ENCODE measurements around the gene GOLGA3. TPM values are rescaled to one million over a fixed set of nuclear protein-coding genes. Genes with fewer than 3 reads are reported as not detected.
"Not testable (repeated sequence)": the region's sequence is repeated elsewhere in the genome, so short reads cannot be mapped to it uniquely, and the experiment has no call there.

GOLGA3 gene
- total RNA-seq, 2 experiments from 2014 or later = 31.5 to 34.0 TPM

DNA sequence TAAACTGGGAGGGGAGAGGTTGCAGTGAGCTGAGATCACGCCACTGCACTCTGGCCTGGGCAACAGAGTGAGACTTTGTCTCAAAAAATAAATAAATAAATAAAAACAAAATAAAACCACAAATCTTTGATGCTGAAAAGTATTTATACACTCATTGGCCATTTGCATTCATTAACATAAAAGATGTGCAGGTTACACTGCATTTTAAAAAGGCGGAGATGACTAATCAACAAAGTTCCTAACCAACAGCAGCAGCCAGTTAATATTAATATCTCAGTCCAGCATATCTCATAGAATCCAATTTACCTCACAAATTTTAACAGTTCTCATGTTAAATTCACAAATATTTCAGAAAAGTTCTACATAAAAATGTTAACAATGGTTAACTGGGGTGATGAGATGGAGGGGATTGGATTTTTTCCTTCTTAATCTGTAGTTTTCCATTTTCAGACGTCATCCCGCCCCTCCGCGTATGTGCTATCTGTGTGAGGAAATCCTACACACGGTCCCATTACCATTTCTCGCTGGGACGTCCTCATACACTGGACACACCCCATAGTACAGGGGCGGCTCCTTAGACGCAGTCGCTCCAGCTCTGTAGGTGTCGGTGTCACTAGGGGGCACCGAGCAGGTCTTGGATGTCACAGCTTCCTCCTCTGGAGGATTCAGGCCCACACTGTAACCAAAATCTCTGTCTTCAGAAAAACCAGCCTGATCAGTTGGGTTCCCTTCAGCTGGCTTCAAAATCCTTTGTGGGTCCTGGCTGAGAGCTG lies 74.3 kb downstream of the GOLGA3 start:
- ChIA-PET CTCF (no interaction called here), POLR2A (interaction anchor here (0.6 kb wide), 1 partner anchor 203 kb away, joined by 3 read pairs; no protein-coding TSS in a partner anchor)
- Mint-ChIP-seq H3K4me1 (ENCODE audit: low read depth) (peaks cover 15% of the 10 kb centered on the region), H3K9me3 (no peaks in the 10 kb centered on the region), H3K4me3 (no peak overlapping the region), H3K27me3 (no peaks in the 10 kb centered on the region), H3K36me3 (ENCODE audit: low read depth) (peaks cover 47% of the 10 kb centered on the region), H3K27ac (peak overlapping the region; percentile 33)
- no peak for DNase-seq
- peaks cover 15% of the 10 kb centered on the region for H3K4me1 ChIP-seq (ENCODE audit: insufficient read depth, low read length)
- H3K9me3 ChIP-seq (ENCODE audit: control insufficient read depth in 1 of 2, insufficient read depth in 1 of 2, low read length in 2 of 2) = no peaks in the 10 kb centered on the region
- no peak overlapping the region for H3K4me3 ChIP-seq (ENCODE audit: low read length)
- TF ChIP-seq, protein P1, sequence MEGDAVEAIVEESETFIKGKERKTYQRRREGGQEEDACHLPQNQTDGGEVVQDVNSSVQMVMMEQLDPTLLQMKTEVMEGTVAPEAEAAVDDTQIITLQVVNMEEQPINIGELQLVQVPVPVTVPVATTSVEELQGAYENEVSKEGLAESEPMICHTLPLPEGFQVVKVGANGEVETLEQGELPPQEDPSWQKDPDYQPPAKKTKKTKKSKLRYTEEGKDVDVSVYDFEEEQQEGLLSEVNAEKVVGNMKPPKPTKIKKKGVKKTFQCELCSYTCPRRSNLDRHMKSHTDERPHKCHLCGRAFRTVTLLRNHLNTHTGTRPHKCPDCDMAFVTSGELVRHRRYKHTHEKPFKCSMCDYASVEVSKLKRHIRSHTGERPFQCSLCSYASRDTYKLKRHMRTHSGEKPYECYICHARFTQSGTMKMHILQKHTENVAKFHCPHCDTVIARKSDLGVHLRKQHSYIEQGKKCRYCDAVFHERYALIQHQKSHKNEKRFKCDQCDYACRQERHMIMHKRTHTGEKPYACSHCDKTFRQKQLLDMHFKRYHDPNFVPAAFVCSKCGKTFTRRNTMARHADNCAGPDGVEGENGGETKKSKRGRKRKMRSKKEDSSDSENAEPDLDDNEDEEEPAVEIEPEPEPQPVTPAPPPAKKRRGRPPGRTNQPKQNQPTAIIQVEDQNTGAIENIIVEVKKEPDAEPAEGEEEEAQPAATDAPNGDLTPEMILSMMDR (IDR thresholded peaks at IDR 0.05) = no peak
- no peaks in the 10 kb centered on the region for H3K27me3 ChIP-seq (ENCODE audit: control insufficient read depth in 1 of 2, insufficient read depth in 2 of 2, low read length in 2 of 2)
- no peak overlapping the region for H3K27ac ChIP-seq (ENCODE audit: low read depth in 1 of 2, low read length in 2 of 2)
- peaks cover 56% of the 10 kb centered on the region for H3K36me3 ChIP-seq (ENCODE audit: insufficient read depth, low read length)
- no peak for ATAC-seq (ENCODE audit: poor library complexity)
- intact Hi-C loops (cut with DNase I, micrococcal nuclease) = no loop called here

- DNase-seq; H3K27me3 ChIP-seq (ENCODE audit: control insufficient read depth in 1 of 2, insufficient read depth in 2 of 2, low read length in 2 of 2); intact Hi-C loops (cut with DNase I, micrococcal nuclease); H3K27ac ChIP-seq (ENCODE audit: low read depth in 1 of 2, low read length in 2 of 2); H3K9me3 ChIP-seq (ENCODE audit: control insufficient read depth in 1 of 2, insufficient read depth in 1 of 2, low read length in 2 of 2); ATAC-seq (ENCODE audit: poor library complexity); H3K4me3 Mint-ChIP-seq; H3K9me3 Mint-ChIP-seq; H3K27ac Mint-ChIP-seq; CTCF ChIA-PET; H3K4me3 ChIP-seq (ENCODE audit: low read length); H3K27me3 Mint-ChIP-seq: not testable (repeated sequence)
- Histone ChIP-seq H3K36me3 (ENCODE audit: insufficient read depth, low read length) (peaks cover 61% of the 10 kb centered on the region), H3K4me1 (ENCODE audit: insufficient read depth, low read length) (peaks cover 11% of the 10 kb centered on the region)
- POLR2A ChIA-PET = interaction anchor here (0.6 kb wide), 1 partner anchor 203 kb away, joined by 3 read pairs; no protein-coding TSS in a partner anchor
- Mint-ChIP-seq H3K4me1 (ENCODE audit: low read depth) (peaks cover 12% of the 10 kb centered on the region), H3K36me3 (ENCODE audit: low read depth) (peaks cover 48% of the 10 kb centered on the region)
Observed at GRCh38 chr12:132753670-132754069, 75.0 kb downstream of the GOLGA3 start.

DNA sequence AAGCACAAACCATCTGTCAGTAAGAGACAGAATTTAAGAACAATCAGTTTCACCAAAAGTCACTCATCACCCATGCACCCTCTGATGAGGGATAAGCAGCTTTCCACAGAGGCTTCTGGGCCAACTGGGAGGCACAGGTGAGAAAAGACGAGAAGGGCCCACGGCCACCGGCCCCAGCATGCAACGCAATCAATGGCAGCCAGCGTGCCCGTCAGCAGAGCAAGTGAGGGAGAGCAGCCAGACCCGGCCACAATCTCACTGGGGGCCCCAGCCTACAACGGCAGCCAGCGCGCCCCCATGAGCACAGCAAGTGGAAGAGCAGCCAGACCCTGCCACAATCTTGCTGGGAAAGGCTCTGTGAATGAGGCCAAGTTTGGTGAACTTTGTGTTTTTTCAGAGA lies 80.3 kb downstream of the GOLGA3 start:
- H3K9me3 Mint-ChIP-seq = no peaks in the 10 kb centered on the region

More for the DNA sequence above, 80.3 kb downstream of the GOLGA3 start:
- ChIA-PET CTCF (no interaction called here), POLR2A (no interaction called here)
- TF ChIP-seq, protein P1 (IDR thresholded peaks at IDR 0.05) = no peak
- Mint-ChIP-seq H3K27me3 (no peaks in the 10 kb centered on the region), H3K4me1 (ENCODE audit: low read depth) (peaks cover 8% of the 10 kb centered on the region), H3K4me3 (no peak overlapping the region), H3K36me3 (ENCODE audit: low read depth) (peaks cover 80% of the 10 kb centered on the region), H3K27ac (no peak overlapping the region)
- ATAC-seq (ENCODE audit: poor library complexity) (no peak), DNase-seq (no peak)
- Histone ChIP-seq H3K4me3 (ENCODE audit: low read length) (no peak overlapping the region), H3K9me3 (ENCODE audit: control insufficient read depth in 1 of 2, insufficient read depth in 1 of 2, low read length in 2 of 2) (no peaks in the 10 kb centered on the region), H3K36me3 (ENCODE audit: insufficient read depth, low read length) (peaks cover 89% of the 10 kb centered on the region), H3K27me3 (ENCODE audit: control insufficient read depth in 1 of 2, insufficient read depth in 2 of 2, low read length in 2 of 2) (no peaks in the 10 kb centered on the region), H3K4me1 (ENCODE audit: insufficient read depth, low read length) (peaks cover 3% of the 10 kb centered on the region), H3K27ac (ENCODE audit: low read depth in 1 of 2, low read length in 2 of 2) (no peak overlapping the region)
- intact Hi-C loops (cut with DNase I, micrococcal nuclease) = no loop called here

Measured in CD4-positive, alpha-beta T cell (primary cell).